Measurements from ENCODE around the gene POC5.
A peak's percentile ranks its signal among the peaks of the same experiment; 100 is the strongest.
"Not testable (repeated sequence)": the region's sequence is repeated elsewhere in the genome, so short reads cannot be mapped to it uniquely, and the experiment has no call there.

POC5 gene, protein sequence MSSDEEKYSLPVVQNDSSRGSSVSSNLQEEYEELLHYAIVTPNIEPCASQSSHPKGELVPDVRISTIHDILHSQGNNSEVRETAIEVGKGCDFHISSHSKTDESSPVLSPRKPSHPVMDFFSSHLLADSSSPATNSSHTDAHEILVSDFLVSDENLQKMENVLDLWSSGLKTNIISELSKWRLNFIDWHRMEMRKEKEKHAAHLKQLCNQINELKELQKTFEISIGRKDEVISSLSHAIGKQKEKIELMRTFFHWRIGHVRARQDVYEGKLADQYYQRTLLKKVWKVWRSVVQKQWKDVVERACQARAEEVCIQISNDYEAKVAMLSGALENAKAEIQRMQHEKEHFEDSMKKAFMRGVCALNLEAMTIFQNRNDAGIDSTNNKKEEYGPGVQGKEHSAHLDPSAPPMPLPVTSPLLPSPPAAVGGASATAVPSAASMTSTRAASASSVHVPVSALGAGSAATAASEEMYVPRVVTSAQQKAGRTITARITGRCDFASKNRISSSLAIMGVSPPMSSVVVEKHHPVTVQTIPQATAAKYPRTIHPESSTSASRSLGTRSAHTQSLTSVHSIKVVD

DNA sequence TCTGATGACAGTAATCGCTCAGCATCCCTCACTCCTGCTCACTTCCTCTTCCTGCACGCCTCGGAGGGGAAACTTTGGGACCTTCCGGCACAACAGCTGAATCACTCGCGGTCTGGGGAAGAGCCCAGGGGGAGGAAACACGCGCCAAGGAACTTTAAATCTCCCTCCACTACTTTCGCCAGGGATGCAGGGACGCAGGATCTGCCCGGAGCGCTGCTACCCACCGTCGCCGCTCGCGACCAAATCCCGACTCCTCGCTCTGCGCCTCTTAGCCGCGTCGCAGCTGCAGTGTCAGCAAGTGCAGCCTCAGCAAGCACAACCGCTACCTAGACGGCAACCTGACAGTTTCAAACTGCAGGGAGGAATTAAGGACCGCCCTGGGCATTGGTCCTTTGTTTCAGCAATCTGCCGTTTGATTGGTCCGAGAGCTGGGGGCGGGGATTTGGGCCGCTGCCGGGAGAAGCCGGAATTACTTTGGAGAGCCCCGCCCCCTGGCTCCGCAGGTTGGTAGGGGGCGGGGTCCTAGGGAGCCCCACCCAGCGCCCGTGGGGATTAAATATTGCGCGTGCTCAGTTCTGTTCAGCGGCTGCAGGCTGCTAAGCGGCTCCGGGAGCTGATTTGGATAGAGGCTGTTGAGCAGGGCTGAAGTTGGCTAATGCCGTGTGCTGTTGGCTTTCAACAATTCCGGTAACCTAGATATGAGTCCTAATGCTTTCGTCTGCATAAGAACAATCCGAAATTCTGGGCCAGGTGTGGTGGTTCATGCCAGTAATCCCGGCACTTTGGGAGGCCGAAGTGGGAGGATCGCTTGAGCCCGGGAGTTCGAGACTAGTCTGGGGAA, at the start of gene POC5:
Gene POC5, minus strand, starts transcription at position 356 of the 841 bp plus-strand sequence. CDS start 4,500 bp downstream, outside the sequence.
- DNase-seq: peak; percentile 98 to 99 (median 99)

DNA sequence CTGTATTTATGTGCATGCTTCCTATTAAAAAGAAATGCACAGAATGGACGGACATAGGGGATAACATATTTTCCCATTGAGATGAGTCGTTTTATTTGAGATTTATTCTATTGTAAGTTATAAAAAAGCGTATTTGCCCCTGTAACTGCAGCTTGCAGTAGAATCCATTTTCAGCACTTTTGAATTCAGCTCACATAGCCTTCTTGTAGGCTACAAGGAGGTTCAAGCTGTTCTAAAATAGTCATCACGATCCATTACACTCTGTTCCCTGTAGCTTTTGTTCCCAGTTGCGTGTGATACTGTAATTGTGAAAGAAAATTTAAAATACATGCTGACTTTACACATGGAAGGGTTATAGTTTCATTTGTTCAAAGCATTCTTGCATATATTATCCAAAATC, 40.9 kb upstream of the POC5 start:
- no peak for DNase-seq

DNA sequence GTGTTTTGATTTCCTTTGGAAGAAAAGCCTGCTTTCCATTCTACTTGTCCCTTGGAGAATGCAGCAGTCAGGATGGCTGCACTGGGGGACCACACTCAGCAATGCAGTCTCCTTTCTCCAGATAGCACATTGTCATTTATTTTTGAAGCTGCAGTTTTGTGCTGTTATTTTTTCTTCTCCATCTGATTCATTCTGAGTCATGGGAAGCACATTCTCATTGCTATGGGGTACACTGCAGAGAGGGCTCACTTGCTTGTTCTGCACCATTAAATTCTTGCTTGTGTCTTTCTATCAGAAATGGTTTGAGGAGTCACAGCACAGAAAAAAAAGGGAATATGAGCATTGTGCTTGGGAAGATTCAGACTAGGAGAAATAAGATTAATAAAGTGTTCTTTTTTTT, 39.7 kb upstream of the POC5 start:
- DNase-seq: no peak

DNA sequence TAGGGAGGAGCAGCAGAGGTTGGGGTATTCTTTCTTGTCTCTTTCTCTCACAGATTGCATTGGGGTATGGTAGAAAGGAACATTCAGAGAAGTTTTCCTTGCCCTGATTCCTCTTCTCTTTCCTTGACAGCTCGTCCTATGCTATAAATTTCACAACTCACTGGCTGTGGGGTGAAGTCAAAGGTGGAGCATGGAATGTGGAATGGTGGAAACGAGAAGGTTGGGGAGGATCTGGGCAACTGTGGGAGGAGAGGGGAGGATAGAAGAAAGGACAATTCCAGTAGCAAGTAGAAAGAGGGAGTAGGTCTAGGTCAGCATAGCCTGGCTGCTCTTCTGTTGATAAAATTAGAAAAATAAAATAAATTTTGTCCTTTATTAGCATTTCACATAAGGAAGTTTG, 39.0 kb upstream of the POC5 start:
- DNase-seq: no peak

DNA sequence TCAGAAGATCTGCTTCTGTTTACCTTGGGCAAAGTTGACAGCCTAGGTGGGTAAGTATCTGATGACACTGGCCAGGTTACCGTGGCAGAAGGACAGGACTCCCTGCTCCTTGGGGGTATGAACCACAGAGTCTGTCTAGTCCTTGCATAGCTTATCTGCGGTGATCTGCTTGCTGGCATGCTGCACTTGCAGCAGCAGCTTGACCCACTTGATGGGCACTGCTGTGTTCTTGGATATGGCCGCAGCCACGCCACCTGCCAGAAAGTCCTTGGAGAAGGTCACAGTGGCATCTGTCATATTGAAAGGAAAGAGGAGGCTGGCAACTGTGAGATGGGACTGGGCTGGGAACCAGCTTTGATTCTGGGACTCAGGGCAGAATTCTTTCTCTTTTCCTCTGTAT, 35.9 kb upstream of the POC5 start:
- DNase-seq: no peak

DNA sequence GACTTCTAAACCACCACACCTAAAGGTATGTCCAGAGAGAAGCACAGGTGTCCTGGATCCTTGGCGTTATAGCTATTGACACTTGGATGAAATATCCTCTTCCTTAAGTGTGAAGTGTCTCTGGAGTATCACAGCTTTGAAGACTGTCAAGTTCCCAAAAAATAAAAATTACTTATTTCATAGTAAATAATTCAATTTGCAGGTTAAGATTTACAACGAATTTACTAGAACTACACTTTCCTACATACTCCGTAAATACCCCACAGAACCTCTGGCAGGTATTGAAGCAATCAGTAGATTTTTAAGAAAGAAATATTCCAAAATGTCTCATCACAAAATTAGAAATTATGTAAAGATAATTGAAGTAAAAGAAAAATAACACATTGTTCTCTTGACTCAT, 27.1 kb upstream of the POC5 start:
- DNase-seq: no peak

DNA sequence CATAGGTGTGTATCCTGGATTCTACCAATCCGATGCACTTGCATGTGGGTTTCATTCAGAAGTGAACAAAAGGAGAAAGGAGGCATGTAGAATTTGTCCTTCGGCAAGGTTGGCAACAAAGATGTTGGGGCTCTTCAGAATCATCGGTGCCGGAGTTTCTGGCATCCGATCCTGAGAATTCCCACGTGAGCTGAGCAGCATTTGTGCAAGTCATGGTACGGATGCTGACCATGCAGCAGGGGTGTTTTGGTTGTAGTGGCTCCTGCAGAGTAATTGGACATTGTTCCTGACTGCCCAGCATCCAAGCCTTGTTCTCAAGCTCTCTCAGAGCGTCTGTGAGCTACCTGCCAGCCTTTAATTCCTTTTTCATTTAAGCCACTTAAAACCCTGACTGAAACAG, 19.0 kb upstream of the POC5 start:
- DNase-seq: no peak

DNA sequence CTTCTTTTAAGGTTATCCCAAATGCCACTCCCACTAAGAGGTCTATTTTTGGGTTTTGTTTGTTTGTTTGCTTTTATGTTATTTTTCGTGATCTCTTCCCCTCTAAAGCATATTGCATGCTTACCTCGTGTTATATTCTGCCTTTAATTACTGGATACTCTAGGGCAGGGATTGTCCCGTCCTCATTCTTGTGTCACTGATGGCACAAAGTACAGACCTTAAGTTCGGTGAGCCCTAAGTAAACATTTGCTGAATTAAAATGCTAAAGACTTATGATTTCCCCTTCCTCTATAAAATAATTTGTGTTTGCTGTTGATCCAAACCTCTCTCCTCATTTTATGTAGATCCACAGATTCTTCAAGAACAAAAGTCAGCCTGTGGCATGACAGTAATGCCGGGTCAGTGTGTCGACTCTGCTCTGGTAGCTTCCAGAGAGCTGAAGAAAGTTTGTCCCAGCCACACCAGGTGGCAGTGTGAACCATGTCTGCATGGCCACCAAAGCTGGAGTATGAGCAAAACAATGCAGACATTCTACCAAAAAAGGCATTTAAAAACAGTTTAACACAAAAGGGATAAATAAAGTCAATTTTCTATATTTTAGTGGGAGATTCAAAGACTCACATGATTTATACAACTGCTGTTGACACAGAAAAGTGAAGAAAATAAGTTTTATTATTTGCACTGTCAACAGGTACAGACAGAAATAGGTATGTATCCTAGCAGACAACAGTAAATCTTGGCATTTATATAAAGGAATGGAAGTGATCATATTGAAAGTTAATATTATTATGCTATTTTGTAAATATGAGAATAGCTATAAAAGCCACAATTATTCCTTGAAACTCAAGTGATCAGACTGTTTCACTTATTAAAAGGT, 17.9 kb upstream of the POC5 start:
- DNase-seq: peak in 1 of 3 donors; percentile 14

DNA sequence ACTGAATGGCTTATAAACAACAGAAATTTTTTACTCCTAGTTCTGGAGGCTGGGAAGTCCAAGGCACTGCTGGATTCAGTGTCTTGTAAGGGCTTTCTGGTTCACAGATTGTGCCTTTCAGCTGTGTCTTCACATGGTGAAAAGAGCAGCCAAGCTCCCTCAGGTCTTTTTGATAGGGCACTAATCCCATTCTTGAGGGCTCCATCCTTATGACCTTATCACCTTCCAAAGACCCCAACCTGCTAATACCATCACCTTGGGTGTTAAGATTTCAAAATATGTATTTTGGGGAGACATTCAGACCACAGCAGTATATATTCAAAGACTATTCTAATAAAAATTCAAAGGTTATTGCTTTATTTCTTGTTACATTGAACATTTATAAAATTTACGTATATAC, 16.5 kb upstream of the POC5 start:
- no peak for DNase-seq

DNA sequence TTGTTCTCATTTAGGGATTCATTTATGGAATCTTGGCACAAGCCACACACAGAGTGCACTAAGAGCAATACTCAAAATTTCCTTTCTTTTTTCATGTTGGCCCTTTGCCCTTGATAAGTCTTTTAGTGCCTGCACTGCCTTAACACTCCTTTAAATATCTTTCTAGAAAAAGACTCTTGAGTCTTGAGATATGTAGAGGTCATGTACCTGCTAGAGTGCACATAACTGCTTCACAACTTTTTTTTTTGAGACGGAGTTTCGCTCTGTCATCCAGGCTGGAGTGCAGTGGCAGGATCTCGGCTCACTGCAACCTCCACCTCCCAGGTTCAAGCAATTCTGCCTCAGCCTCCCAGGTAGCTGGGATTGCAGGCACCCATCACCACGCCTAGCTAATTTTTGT, 14.3 kb upstream of the POC5 start:
- not testable (repeated sequence) for DNase-seq

DNA sequence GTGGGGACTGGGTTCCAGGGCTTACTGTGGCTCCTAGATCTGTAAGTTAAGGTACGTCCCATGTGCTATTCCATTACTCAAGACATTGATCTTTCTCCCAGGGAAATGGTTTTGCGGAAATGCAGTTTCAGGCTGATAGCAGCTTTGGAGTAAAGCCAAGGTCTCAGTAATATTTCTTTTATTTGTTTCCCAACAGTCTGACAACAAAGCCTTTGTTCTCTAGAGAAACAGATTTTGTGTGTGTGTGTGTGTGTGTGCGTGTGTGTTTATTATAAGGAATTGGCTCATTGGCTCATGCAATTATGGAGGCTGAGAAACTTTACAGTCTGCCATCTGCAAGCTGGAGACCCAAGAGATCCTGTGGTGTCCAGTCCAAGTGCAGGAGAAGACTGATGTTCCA, 12.1 kb upstream of the POC5 start:
- DNase-seq: no peak

DNA sequence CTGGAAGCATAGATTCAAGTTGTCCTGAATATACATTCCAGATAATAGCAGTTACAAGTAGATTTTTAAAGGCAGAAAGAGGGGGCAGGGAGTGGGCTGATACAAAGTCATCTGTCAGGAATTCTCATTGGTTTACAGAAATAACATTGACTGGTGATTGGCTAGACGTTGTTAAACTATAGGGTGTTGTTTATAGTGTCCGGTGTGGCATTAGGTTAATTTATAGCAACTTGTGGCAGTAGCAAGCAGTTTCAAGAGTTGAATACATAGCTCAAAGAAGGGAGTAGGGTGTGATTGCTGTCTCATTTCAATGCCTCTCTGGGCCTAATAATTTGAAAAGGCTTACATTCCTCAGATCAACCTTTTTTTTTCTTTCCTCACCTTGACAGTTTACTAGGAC, 10.7 kb upstream of the POC5 start:
- no peak for DNase-seq

DNA sequence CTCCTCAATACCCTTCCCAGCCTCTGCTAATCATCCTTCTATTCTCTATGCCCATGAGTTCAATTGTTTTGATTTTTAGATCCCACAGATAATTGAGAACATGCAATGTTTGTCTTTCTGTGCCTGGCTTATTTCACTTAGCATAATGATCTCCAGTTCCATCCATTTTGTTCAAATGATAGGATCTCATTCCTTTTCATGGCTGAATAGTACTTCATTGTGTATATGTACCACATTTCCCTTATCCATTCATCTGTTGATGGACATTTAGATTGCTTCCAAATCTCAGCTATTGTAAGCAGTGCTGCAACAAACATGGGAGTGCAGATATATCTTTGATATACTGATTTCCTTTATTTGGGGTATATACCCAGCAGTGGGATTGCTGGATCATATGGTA, 9.0 kb upstream of the POC5 start:
- not testable (repeated sequence) for DNase-seq

DNA sequence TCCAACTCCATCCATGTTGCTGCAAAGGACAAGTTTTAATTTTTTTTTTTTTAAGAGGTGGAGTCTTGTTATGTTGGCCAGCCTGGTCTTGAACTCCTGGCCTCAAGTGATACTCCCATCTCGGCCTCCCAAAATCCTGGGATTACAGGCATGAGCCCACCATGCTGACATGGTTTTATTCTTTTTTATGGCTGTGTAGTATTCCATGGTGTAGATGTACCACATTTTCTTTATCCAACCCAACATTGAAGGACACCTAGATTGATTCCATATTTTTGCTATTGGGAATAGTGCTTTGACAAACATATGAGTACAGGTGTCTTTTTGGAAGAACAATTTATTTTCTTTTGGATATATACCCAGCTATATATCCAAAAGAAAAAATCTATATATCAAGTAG, 6.1 kb upstream of the POC5 start:
- DNase-seq: no peak

DNA sequence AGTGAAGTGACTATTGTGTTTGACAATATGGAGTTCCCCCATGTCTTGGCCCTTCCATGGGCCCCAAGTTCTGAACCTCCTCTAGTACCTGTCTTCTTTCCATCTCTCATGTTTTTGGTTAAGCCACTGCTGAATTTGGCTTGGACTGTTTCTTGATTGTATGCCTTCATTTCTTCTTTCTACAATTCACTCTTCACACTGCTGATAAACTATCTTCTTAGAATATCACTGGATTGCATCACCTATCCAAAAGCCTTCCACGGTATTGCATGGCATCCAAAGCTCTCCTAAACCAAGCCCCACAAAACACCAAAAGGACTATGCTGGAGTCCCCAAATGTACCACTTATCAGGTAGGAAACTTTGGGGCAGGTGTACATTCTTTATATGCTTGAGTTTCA, 4.3 kb upstream of the POC5 start:
- no peak for DNase-seq

DNA sequence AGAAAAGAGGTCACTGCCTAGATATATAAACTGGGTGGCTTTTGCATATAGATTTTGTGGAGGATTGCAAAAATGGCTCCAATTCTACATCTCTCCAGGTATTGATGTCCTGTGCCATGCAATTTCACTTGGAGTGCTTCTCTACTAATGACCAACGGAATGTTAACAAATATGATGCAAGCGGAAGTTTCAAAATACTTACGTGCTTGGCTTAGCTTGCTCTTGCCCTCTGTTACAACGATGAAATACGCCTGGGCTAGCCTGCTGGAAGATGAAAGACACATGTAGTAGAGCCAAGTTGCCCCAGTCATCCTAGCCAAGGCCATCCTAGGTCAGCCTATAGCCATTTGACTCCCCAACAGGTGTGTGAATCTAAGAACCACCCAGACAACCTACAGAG, 3.6 kb upstream of the POC5 start:
- peak in 1 of 3 donors; percentile 33 for DNase-seq

DNA sequence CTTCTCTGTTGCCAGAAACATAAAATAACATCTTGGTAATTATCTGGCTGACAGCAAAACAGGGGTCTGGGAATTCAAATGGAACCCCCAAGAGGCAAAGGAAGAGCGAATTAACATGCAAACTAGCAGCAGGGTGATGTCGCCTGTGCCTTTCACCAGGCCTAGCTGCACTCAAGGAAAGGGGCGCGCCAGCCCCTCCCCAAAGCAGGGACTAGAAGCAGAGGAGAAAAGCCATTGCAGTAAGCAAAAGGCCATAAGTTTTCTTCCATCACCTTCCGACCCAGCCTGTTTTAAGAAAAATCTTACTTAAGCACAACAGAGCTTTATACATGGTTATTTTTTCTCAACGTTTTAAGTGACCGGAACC, 539 bp downstream of the POC5 start:
- no peak for DNase-seq

DNA sequence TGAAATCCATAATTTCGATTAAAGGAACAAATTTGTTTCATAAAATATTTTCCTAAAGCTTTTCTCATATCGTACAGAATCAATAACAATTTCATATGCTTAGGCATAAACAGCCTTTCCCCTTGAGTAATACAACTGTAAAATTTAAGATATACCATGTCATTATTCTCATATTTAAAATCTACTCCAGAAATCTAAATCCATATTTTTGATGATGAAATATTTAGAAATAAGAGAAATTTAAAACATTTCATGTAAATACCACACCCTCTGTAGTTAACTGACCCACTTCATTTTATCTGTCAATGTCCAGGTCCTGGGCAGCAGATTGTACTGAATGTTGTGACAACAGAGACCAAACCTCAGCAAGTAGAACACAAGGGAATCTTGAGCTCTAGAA, 5.1 kb downstream of the POC5 start:
- DNase-seq: no peak

DNA sequence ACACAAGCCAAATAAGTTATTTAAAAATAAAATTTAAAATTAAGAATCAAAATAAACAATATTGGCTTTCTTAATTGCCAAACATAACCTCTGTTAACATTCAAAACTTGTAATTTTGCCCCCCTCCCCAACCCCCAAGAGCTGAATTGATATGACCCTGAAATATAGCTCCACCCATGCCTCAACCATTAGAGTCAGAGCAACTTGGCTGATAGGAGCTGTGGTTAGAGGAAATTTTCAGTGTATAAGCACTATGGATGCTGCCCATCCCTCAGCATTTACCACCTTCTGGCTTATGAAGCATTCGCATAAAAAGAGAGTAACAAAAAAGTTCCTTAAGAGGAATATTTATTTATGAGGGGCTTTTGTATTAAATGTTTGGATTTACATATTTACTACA, 6.1 kb downstream of the POC5 start:
- no peak for DNase-seq

DNA sequence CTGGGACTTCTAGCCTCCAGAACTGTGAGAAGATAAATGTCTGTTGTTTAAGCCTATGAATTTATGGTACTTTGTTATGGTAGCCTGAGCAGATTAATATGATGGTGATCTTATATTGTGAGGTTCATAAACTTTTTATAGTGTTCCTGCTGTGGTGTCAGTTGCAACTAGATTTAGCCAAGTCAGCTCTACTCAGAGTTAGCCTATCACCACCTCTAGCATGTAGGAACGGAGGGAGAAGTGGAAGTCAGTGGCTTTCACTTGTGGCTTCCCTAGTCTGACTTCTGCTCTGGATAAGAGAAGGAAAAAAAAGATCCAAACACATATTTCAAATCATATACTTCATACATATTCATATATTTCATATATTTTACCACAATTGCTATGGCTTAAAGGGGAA, 6.6 kb downstream of the POC5 start:
- peak; percentile 60 to 65 (median 64) for DNase-seq

DNA sequence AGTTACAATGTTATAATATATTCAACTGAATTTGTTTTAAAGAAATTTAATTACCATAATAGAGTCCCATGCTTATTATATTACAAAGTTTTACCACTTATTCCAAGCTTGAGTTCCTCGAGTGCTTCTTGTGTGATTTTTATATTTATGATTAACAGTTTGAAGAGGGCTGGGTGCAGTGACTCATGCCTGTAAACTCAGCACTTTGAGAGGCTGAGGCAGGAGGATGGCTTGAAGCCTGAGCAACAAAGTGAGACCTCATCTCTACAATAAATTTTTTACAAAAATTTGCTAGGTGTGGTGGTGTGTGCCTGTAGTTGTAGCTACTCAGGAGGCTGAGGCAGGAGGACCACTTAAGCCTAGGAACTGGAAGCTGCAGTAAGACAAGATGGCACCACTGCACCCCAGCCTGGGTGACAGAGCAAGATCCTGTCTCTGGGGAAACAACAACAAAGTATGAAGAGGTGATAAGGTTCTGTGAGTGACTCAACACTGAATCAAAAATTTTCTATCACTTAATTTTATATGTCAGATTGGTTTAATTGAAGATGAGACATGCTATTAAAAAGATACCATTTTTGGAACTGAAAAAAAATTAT, 9.2 kb downstream of the POC5 start:
- peak in 2 of 3 donors; percentile 35 to 36 for DNase-seq

DNA sequence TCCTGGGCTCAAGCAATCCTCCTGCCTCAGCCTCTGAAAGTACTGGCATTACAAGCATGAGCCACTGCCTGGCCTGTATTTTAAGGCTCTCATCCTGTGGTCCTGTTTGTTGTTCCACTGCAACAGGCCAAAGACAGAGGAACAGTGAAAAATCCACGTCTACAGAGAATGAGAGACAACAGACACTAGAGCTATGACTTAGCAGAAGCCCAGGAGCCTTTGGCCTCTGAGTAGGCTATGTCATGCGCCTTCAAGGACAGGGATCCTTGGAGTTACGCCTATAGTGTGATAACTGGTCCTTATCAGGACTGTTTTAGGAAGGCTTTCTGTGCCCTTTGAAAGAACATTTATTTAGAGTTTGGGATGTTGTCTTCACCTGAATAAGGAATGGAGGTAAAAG, 10.5 kb downstream of the POC5 start:
- DNase-seq: no peak

All from suppressor macrophage treated with lipopolysaccharide for 1 hour (primary cell).